HG02981 (cell line): ENCODE measurements around the gene DHRSX.
"Not testable (repeated sequence)": the region's sequence is repeated elsewhere in the genome, so short reads cannot be mapped to it uniquely, and the experiment has no call there.

Experiments used
- ATAC-seq: cut with Tn5 transposase; IDR thresholded peaks from one replicate; pipeline ENCODE4 v1.9.1; 2021; ENCODE audit warnings: mild to moderate bottlenecking, moderate library complexity; ENCODE audit not compliant: unreplicated experiment

DHRSX gene

GRCh38 chrX:2500091-2500802 lies 529 bp downstream of the DHRSX start:
- peak; percentile 41 for ATAC-seq

- no peak for ATAC-seq
Measured at GRCh38 chrX:2499507-2499906, 1.3 kb downstream of the DHRSX start.

GRCh38 chrX:2498781-2499302 lies 1.9 kb downstream of the DHRSX start:
- no peak for ATAC-seq

GRCh38 chrX:2497961-2498780 lies 2.6 kb downstream of the DHRSX start:
- no peak for ATAC-seq

- ATAC-seq = no peak
Measured at GRCh38 chrX:2495595-2495994, 5.2 kb downstream of the DHRSX start.

- no peak for ATAC-seq
Measured at GRCh38 chrX:2492531-2493218, 8.1 kb downstream of the DHRSX start.

GRCh38 chrX:2490634-2491033 lies 10.1 kb downstream of the DHRSX start:
- no peak for ATAC-seq

GRCh38 chrX:2489446-2490445 lies 11.0 kb downstream of the DHRSX start:
- no peak for ATAC-seq

GRCh38 chrX:2488621-2489285 lies 12.0 kb downstream of the DHRSX start:
- ATAC-seq = no peak

GRCh38 chrX:2487366-2487765 lies 13.4 kb downstream of the DHRSX start:
- ATAC-seq = no peak

- ATAC-seq = no peak
Measured at GRCh38 chrX:2486476-2487133, 14.2 kb downstream of the DHRSX start.

- ATAC-seq = no peak
Measured at GRCh38 chrX:2485789-2486345, 14.9 kb downstream of the DHRSX start.

- no peak for ATAC-seq
Measured at GRCh38 chrX:2484721-2485648, 15.8 kb downstream of the DHRSX start.

- no peak for ATAC-seq
Measured at GRCh38 chrX:2484256-2484655, 16.5 kb downstream of the DHRSX start.

GRCh38 chrX:2483398-2484060 lies 17.2 kb downstream of the DHRSX start:
- ATAC-seq = no peak

- ATAC-seq = not testable (repeated sequence)
Measured at GRCh38 chrX:2481597-2481996, 19.2 kb downstream of the DHRSX start.

- not testable (repeated sequence) for ATAC-seq
Measured at GRCh38 chrX:2479982-2480381, 20.8 kb downstream of the DHRSX start.
